HK-2 (cell line): ENCODE data around the gene SLC9A3.

ENCODE experiments used
- DNase-seq: peaks from one replicate; pipeline ENCODE4 v3.0.0-alpha.2; 2018; ENCODE audit not compliant: unreplicated experiment

Gene SLC9A3

GRCh38 chr5:430214-430925 is 93.9 kb downstream of the SLC9A3 start:
- no peak for DNase-seq

DNA sequence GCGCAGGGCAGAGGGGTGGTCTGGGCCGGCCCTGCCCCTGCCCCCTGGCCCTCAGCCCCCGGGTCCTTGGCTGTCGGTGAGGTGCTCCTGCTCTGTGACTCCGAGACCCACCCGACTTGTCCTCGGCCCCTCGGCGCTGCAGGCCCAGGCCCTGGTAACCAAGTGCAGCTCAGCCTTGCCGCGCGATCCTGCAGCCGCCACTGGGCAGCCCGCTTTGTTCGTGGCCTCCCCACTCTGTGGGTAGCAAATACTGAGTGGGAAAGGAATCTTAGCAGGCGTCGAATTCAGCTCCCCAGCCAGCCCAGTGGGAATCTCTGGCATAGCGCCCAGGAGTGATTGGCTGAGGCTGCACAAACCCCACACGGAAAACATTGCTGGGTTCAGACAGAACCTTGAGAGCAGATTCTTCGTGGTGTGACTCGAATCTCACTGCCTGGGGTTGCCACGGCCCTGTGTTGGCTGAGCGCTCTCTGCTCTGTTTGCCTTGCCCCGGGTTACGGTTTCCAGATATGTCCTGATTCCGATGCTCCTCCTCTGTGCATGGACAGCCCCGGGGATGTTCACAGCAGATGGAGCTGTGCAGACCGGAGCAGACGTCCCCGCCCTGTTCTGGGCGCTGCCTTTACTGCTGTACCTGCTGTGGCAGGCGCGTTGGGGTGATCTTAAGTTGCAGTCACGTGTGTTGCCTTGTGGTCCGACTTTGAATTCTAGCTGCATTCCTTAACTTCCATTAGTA is 94.6 kb downstream of the SLC9A3 start:
- no peak for DNase-seq

GRCh38 chr5:428754-429452 is 95.3 kb downstream of the SLC9A3 start:
- DNase-seq = no peak

GRCh38 chr5:428219-428618 is 96.0 kb downstream of the SLC9A3 start:
- no peak for DNase-seq

- DNase-seq = no peak
Measured at GRCh38 chr5:427415-428087, 96.7 kb downstream of the SLC9A3 start.

DNA sequence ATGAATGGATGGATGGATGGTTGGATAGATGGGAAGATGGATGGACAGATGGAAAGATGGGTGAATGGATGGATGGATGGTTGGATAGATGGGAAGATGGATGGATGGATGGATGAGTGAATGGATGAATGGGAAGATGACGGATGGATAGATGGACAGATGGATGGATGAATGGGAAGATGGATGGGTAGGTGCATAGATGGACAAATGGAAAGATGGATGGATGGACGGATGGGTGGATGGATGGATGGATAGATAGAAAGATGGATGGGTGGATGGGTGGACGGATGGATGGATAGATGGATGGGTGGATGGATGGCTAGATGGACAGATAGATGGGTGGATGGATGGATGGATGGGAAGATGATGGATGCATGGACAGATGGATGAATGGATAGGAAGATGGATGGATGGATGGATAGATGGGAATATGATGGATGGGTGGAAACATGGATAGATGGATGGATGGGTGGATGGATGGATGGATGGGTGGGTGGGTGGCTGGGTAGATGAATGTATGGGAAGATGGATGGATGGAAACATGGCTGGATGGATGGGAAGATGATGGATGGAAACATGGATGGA is 97.8 kb downstream of the SLC9A3 start:
- DNase-seq = no peak

- no peak for DNase-seq
Measured at GRCh38 chr5:425714-426113, 98.5 kb downstream of the SLC9A3 start.

DNA sequence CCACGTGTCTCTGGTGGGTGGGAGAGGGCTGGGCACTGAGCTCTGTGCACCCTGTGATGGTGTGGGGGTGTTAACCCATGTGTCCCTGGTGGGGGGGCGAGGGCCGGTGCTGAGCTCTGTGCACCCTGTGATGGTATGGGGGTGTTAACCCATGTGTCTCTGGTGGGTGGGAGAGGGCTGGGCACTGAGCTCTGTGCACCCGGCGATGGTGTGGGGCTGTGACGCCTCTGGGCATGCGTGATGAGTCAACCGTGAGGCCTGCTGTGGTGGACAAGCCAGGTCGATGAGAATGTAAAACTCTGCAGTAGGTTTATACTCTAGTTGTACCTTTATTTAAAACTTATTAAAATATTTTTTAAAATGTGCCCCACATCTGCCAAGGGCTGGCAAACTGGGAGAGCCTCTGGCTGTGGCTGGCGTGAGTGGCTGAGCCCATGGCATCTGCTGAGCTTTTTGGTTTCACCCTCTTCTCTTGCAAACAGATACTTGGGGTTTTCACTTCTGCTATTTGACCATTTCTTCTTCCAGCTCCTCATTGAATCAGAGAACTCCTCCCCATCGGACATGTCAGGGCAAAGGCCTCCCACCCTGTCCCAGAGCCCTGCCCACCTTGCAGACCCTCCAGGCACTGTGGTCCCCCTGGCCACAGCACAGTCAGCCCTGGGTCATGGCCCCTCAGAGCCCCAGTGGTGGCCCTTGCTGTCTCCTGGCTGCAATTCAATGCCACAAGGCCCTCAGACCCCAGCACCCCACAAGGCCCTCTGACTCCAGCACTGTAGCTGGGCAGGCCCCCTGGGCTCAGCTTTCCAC is 99.7 kb downstream of the SLC9A3 start:
- no peak for DNase-seq

DNA sequence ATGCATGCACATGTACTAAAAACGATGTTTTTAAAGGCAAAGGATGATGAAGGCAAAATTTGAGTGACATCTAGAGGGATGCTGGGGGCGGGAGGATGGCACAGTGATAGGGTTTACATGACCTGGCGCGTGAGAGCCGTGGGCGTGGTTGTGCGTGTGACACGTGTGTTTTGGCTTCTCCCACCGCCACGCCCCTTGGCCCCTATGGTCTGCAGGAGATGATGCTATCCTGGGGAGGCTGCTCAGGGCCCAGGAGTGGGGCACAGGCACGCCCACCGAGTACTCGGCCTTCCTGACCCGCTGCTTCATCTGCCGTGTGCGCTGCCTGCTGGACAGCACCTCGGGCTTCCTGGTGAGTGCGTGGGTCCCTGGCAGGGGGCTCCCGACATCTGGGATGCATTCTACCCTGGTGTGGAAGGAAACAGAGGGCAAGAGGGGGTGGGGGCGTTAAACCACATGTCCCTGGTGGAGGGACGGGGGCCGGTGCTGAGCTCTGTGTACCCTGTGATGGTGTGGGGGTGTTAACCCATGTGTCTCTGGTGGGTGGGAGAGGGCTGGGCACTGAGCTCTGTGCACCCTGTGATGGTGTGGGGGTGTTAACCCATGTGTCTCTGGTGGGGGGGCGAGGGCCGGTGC is 100.5 kb downstream of the SLC9A3 start:
- DNase-seq = no peak

- DNase-seq = no peak
Measured at GRCh38 chr5:423233-423565, 101.0 kb downstream of the SLC9A3 start.

DNA sequence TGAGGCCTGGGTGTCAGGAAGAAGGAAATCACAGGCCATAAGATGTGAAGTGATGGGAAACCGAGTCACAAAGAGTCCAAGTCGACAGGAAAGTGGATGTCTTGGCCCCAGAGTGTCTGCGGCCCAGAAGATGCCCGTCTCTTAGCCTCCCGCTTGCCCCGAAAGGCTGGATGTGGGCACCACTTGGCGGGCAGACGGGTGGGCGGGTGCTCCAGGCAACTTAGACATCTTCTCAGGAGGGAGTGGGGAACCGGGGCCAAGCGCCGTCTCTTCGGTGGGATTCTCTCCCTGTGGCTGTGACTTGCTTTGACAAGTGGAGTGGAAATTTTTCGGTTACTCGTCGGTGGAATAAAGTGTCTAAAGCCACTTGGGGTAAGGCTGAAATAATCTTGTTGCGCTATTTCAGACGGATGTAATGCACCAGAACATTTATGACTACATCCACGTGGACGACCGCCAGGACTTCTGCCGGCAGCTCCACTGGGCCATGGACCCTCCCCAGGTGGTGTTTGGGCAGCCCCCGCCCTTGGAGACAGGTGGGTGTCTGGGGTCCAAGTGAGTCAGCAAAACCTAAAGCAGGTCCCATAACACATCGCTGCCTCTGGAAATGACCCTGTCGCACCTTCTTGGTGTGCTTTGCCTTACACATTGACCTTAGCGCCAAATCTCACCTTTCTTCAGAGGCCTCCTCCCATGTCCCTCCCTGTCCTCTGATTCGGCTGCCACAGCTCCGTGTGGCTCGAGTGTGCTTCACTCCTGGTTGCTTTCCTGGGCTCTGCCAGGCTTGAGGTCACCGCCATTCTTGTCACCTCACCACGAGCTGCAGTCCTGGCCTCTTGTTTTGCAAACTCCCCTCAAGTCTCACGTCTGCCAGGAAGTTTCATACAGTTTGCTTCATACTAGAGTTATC is 101.7 kb downstream of the SLC9A3 start:
- no peak for DNase-seq

- DNase-seq = no peak
Measured at GRCh38 chr5:421901-422300, 102.3 kb downstream of the SLC9A3 start.

GRCh38 chr5:421287-421880 is 102.9 kb downstream of the SLC9A3 start:
- DNase-seq = no peak

DNA sequence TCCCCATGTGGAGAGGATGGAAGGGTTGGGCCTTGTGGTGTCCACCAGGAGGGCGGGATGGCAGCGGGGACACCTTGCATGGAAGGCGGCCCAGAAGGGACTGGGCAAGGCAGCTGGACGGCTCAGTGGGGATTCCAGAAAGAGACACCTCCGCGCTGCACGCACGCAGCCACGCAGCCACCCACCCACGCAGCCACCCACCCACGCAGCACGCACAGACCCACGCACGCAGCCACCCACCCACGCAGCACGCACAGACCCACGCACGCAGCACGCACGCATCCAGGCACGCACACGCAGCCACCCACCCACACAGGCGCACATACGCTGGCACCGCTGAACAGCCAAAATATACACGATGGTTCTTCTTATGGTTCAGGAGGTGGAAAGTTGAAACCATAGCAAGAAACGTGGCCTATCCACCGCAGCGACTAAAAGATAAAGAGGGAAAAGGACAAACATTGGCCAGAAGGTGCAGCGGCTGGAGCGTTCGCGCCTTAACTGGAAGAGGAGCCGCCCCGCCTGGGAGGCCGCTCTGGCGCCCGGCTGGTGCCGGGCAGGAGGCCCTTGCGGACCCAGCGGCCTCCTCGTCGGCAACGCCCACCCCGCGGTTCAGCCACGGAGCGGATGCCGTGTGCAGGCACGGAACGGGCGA is 103.5 kb downstream of the SLC9A3 start:
- no peak for DNase-seq
